Measurements from ENCODE around the gene KIF16B.

- TF ChIP-seq JUN (IDR thresholded peaks at IDR 0.05; ENCODE audit: low read depth, low read length) (no peak), POLR2AphosphoS5 (IDR thresholded peaks at IDR 0.05; ENCODE audit: low read depth, low read length) (no peak), GABPA (IDR thresholded peaks at IDR 0.05; ENCODE audit: borderline replicate concordance, insufficient read depth, low read length) (no peak), ZNF274 (IDR thresholded peaks at IDR 0.05; ENCODE audit: borderline replicate concordance, extremely low read depth, low read length) (no peak), CREB1 (IDR thresholded peaks at IDR 0.05) (no peak)
These were observed 139.1 kb downstream of the KIF16B start for GRCh38 chr20:16434062-16434664.

Measured in H1 (cell line).